T-helper 9 cell (primary cell): ENCODE measurements around the gene GPR42.

Experiments
- DNase-seq: peaks from one replicate; pipeline ENCODE4 v3.0.0-alpha.2; 2020
- total RNA-seq, 2 donors: gene quantifications; one replicate each; lab custom pipeline; 2026; lab: John Stamatoyannopoulos, UW

The GPR42 gene, protein sequence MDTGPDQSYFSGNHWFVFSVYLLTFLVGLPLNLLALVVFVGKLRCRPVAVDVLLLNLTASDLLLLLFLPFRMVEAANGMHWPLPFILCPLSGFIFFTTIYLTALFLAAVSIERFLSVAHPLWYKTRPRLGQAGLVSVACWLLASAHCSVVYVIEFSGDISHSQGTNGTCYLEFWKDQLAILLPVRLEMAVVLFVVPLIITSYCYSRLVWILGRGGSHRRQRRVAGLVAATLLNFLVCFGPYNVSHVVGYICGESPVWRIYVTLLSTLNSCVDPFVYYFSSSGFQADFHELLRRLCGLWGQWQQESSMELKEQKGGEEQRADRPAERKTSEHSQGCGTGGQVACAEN
- total RNA-seq = 0 reads per million in 2 donors

DNA sequence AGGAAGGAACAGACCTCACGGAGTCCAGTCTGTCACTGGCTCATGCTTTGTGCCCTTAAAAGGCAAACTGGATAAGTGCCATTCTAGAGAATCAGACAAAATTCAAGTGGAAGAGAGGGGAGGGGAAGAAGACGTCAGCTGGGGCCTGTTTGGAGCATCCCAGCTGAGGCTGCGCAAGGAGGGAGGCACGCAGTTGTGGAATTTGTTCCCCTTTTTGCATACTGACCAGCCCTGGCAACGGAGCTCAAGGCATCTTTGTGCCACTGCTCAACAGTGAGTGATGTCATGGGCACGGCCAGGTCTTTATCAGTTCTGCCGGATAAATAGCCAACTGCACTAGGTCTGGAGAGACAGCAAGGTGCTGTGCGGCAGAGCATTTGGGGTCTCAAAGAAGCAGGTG, at the start of gene GPR42:
TSS of gene GPR42 (plus strand) at position 347 of the 400 bp plus-strand sequence. CDS start 292 bp downstream, outside the sequence.
- no peak for DNase-seq

DNA sequence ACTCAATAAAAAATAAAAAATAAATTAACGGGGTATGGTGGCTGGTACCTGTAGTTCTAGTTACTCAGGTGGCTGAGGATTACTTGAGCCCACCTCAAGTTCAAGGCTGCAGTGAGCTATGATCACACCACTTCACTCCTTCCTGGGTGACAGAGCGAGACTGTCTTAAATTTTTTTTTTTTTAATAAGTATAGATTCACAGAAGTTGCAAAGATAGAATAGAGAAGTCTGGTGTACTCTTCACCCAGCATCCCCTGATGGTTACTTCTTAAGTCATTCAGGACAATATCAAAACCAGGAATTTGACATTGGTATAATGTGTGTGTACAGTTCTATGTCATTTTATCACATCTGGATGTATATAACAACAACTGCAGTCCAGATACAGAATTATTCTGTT, 49.6 kb upstream of the GPR42 start:
- DNase-seq = no peak

DNA sequence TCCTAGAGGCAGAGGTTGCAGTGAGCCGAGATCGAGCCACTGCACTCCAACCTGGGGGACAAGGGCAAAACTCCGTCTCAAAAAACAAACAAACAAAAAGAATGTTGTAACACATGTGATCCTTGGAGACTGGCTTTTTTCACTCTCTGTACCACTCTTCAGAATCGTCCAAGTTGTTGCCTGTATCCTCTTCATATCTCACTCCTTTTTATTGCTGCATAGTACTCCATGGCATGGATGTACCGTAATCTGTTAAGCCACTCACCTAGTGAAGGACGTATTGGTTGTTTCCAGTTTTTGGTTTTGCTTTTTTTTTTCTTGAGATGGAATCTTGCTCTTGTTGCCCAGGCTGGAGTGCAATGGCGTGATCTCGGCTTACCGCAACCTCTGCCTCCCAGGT, 48.9 kb upstream of the GPR42 start:
- DNase-seq = no peak

DNA sequence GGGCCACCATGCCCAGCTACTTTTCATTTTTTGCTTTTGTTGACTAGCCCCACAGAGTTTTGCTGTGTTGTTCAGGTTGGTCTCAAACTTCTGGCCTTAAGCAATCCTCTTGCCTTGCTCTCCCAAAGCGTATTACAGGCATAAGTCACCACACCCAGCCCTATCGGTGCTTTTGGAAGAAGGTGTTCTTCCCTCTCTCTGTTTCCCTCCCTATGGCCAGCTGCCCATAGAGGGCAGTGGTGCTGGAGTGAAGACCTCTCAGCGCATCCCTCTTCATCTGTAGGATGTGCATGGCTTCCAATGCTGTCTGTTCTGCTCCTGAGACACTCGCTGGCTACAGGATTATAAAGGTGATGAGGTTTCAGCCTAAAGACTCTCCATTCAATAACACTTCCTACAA, 43.2 kb upstream of the GPR42 start:
- DNase-seq = no peak

DNA sequence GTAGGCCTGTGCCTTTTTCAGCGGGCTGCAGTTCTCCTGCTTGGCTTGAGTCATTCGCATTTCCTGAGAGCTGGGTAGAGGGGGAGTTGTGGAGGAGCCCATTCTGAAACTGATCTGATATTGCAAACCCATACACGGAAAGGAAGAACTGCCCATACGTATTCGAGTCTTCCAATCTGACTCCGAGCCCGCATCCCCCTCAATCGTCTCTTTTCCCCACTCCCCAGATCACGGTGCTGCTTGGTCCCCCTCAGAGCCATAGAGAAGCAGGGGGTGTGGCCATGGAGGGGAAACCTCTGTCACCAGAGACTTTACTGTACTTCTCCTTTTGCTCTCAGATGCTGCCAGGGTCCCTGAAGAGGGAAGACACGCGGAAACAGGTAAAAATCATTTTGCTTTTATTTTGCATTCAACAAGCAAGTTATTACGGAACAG, 42.0 kb upstream of the GPR42 start, which contains the start of gene CD22:
TSS of gene CD22 (plus strand) at position 337 of the 435 bp plus-strand sequence. CDS start 2,854 bp downstream, outside the sequence.
- no peak for DNase-seq

DNA sequence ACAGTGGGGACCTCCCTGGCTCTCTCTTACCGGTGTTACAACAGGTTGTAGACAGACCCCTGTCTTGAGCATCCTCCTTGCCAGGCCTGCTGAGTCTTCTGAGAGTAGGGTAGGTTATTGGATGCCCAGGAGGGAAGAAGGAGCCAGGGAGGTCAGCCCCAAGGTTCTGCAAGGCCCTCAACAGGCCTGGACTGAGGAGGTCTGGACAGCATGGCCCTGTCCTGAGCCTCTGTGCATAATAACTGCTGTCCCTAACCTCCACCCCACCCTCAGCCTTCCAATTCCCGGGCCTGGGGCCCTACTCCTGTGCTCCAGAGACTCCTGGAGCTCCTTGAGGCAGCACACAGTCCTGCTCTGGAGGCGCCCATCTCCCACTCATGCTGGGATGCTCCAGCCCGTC, 41.5 kb upstream of the GPR42 start:
- DNase-seq = no peak

DNA sequence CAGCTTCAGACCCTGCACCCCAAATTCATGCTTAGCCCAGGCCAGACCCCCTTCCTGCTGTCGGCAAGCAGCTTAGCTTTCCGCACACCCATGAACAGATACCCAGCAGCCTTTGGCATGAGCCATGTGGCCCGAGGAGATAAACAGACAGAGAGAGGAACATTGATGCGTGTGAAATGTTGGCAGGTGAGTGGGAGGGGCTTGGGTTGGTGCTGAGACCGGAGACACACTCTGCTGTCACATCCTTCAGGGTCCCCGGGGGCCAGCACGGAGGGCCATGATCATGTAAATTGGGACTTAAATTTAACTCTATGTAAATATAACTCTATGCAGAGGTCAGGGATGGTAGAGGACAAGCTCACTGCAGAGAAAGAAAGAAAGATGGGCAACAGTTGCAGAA, 40.4 kb upstream of the GPR42 start:
- DNase-seq = no peak

DNA sequence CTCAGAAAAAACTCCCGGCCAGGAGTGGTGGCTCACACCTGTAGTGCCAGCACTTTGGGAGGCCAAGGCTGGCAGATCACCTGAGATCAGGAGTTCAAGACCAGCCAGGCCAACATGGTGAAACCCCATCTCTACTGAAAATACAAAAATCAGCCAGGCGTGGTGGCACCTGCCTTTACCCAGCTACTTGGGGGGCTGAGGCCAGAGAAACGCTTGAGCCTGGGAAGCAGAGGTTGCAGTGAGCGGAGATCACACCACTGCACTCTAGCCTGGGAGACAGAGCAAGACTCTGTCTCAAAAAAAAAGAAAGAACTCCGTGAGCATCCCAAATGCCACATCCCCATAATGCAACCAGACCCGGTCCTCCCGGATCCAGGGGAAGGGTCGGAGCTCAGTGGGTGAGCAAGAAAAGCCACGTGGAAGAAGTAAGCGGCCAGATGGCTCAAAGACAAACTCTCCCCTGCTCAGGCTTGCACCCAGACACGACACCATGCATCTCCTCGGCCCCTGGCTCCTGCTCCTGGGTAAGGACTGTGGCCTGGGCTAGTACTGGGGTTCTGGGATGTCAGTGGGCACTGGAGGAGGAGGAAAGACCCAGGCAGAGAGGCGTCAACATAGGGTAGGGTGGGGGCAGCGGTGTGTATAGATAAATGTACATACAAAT, 39.2 kb upstream of the GPR42 start:
- DNase-seq = no peak

DNA sequence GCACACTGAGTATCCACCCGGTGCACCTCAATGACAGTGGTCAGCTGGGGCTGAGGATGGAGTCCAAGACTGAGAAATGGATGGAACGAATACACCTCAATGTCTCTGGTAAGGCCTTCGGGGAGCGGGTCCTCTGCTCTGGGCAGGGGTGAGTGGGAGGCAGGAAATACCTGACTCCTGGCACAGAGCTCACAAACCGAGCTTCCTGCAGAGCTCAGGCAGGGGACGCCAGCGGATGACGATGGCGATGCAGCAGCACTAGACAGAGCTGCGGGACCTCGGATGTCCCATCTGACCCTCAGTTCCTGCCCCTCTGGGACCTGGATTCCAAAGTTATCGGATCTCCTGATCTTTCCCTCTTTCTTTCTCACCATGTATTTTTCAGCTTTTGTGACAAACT, 38.1 kb upstream of the GPR42 start:
- DNase-seq = no peak

DNA sequence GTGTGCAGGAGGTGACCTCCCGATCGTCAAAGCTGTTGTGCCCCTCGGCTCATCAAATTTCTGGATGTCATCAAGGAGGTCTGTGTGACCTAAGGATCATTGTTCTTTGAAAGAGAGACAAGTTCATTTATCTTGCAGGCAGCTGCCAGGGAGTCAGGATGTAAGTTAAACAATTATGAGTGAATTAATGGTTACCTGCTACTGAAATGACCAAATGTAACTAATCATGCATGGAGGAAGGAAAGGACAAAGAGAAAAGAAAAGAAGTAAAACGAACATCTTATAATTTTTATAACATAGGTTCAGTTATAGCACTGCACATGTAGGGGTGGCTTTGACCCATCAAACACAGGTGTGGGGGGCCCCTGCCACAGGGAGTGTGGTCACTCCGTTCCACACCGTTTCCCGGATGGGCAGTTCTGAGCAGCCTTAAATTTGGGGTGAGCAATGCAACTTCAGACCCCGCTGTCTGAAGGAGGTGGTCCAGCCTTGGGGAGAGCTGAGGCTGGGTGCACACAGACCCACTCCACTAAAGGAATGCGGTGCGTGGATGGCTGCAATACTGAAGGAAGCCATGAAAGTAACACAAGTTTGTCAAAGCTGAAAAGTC, 36.6 kb upstream of the GPR42 start:
- DNase-seq = no peak

DNA sequence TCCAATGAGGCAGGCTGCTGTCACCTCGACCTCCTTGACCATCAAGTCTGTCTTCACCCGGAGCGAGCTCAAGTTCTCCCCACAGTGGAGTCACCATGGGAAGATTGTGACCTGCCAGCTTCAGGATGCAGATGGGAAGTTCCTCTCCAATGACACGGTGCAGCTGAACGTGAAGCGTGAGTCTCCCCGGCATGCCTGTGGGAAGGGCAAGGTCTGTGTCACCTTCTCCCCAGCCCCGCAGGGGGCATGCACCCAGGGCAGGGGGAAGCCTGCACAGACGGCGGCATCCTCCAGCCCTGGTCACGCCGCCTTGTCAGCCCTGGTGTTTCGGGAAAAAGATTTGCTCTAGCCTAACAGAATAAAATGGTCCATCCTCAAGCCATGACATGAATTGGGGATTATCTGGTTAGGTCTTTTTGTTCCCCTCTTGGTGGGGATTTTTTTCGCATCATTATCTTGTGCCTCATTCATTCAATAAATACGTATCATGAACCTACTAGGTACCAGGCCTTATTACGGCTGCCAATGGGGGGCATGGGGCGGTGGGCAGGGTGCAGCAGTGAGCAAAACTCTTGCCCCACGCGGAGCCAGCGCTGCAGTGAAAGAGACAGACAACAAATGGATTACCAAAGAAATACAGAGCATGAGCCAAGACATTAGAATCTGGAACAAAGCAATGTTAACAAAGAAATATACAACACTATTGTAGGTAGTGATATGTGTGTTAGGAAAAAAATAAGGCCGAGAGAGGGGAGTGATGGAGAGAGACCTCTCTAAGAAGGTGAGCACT, 34.5 kb upstream of the GPR42 start:
- no peak for DNase-seq

DNA sequence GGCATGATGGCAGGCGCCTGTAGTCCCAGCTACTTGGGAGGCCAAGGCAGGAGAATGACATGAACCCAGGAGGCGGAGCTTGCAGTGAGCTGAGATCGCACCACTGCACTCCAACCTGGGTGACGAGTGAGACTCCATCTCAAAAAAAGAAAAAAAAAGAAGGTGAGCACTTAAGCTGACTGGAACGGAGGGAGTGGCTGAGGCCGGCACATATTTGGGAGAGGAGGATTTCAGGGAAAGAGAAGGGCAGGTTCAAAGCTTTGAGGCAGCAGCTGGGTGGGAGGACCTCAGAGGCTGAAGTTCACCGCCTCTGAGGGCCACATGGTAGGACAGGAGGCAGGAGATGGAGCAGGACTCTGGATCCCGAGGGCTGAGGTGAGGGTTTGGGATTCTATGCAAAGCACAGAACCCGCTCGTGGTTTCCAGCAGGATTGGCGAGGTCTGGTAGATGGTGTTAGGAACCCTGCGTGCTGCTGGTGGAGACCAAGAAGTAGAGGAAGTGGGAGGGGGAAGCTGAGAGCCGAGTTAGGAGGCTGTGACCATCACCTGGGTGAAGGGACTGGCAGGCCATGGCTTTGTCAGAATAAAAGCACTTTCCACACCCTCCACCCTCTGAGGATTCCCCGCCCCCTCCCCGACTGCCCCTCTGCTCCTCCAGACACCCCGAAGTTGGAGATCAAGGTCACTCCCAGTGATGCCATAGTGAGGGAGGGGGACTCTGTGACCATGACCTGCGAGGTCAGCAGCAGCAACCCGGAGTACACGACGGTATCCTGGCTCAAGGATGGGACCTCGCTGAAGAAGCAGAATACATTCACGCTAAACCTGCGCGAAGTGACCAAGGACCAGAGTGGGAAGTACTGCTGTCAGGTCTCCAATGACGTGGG, 33.5 kb upstream of the GPR42 start:
- DNase-seq = no peak

DNA sequence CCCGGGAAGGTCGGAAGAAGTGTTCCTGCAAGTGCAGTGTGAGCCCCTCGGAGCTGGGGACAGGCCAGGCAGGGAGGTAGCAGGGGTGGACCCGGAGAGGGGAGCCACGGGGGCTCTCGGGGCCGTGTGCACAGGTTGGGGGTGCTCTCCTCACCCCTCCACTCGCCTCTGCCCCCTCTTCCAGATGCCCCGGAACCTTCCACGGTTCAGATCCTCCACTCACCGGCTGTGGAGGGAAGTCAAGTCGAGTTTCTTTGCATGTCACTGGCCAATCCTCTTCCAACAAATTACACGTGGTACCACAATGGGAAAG, 32.9 kb upstream of the GPR42 start:
- no peak for DNase-seq

DNA sequence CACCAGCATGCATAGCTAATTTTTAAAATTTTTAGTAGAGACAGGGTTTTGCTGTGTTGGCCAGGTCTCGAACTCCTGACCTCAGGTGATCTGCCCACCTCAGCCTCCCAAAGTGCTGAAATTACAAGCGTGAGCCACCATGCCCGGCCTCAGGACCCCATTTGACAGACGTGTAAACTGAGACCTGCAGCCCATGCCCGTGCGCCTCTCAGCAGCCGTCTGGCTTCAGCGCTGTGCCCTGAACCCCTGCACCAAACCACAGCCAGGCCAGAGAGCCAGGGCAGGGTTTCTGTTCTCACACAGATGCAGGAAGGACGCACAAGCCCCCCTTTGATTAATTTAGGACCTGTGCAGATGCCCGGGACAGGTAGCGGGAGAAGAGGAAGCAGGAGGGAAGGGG, 30.4 kb upstream of the GPR42 start:
- DNase-seq = no peak

DNA sequence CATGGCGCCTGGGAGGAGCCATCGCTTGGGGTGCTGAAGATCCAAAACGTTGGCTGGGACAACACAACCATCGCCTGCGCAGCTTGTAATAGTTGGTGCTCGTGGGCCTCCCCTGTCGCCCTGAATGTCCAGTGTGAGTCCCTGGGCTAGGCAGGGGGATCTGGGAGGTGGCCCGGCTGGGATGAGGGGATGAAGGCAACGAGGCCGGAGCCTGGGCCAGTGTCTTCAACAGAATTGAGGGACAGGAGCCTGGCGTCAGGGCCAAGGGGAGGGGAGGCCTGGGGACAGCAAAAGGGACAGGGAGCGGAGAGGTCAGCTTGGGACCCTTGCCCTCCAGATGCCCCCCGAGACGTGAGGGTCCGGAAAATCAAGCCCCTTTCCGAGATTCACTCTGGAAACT, 29.9 kb upstream of the GPR42 start:
- no peak for DNase-seq

DNA sequence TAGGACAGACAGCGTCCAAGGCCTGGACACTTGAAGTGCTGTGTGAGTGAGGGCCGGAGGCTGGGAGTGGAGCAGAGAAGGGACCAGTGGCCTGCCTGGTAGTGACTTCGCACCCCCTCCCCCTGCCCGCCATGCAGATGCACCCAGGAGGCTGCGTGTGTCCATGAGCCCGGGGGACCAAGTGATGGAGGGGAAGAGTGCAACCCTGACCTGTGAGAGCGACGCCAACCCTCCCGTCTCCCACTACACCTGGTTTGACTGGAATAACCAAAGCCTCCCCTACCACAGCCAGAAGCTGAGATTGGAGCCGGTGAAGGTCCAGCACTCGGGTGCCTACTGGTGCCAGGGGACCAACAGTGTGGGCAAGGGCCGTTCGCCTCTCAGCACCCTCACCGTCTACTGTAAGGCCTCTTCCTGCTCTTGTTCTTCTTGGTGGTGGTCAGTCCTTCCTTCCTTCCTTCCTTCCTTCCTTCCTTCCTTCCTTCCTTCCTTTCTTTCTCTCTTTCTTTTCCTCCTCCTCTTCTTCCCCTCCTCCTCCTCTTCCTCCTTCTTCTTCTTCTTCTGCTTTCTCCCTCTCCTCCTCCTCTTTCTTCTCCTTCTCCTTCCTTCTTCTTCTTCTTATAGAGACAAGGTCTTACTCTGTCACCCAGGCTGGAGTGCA, 29.2 kb upstream of the GPR42 start:
- DNase-seq = no peak

DNA sequence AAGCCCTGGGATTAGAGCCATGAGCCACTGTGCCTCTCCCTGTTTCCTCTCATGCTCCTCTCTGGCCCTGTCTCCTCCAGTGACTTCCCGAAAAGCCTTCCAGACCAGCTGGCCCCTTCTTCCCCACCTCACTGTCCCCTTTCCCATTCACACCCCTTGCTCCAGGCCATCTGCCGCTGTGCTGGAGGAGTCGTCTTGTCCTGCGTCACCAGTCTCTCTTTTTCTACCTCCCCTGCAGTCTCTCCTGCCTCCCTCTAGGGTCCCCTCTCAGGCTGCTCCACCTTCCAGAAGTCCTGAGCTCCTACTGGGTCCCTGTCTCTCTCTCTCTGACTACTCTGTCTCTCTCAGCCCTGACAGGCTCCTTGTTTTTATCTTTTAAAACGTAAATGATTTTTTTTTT, 28.4 kb upstream of the GPR42 start:
- no peak for DNase-seq

DNA sequence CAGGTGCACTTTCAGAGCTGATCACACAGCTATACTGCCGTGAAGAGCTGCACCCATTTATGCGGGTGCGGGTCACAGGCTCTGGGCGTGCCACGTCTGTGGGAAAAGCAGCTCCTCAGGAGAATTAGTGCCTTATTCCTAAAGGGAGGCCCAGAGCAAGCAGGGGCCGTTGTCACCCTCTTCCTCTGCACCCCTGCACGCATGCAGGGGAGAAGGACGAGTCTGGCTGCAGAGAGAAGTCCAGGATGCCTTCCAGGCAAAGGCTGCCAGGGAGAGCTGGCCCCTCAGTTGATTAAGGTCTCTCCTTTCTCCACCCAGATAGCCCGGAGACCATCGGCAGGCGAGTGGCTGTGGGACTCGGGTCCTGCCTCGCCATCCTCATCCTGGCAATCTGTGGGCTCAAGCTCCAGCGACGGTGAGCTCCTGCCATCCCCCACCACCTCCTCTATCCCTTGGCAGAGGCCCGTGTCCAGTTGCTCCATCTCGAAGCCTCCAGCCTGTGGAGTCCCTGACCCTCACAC, 26.3 kb upstream of the GPR42 start:
- DNase-seq = no peak

DNA sequence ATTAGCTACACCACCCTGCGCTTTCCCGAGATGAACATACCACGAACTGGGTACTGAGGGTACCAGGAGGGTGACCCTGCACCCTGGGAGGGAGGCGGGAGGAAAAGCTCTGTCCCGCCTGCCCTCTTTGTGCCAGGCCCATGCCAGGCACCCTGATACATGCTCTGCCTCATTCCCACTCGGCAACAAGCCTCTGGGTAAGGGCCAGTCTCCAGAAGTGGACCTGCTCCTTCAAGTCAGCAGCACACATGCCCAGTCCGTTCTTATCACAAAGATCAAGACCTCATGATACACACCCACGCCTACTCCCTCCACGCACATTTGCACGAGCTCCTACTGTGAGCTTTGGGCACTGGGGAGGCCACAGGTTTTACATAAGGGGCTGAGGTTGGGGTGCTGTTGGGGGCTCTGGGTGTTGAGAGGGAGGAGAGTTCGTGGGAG, 25.2 kb upstream of the GPR42 start:
- DNase-seq = no peak

DNA sequence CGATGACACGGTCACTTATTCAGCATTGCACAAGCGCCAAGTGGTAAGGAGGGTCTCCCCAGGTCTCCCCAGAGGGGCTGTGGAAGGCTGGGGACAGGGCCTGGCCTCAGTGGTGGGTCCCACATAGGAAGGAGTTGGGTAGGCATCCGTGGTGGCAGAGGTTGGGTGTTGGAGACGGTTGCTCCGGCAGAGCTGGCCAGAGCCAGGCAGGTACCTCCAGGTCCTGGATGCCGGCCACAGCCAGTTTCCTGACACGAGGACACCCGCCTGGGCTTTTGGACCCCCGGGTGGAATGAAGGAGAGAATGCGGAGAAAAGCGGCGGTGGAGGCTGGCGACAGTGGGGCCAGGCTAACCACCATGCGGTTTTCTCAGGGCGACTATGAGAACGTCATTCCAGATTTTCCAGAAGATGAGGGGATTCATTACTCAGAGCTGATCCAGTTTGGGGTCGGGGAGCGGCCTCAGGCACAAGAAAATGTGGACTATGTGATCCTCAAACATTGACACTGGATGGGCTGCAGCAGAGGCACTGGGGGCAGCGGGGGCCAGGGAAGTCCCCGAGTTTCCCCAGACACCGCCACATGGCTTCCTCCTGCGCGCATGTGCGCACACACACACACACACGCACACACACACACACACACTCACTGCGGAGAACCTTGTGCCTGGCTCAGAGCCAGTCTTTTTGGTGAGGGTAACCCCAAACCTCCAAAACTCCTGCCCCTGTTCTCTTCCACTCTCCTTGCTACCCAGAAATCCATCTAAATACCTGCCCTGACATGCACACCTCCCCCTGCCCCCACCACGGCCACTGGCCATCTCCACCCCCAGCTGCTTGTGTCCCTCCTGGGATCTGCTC, 24.4 kb upstream of the GPR42 start:
- peak; percentile 72 for DNase-seq
